Measurements from ENCODE around the gene CPSF3.

DNA sequence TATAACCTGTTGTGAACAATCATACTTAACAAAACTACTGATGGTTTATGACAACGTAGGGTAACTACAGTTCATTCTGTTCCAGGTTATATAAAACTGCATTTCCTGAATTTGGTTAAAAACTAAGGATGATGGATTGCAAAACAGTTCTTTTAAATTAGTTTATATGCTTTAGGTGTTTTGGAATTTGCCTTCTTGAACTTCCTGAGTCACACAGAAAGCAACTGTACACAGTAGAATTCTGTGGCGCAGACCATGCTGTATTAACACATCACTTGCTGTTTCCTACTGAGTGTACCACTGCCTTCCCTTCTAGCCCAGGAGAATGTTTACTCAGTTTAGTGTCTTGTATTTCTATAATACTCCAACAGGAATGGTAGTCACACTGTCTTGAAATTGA, 19.5 kb upstream of the CPSF3 start:
- TF ChIP-seq POLR2A (IDR thresholded peaks at IDR 0.05) (no peak), POLR2AphosphoS5 (IDR thresholded peaks at IDR 0.05) (no peak), EP300 (IDR thresholded peaks at IDR 0.05) (no peak)
- TF ChIP-seq, protein P1, sequence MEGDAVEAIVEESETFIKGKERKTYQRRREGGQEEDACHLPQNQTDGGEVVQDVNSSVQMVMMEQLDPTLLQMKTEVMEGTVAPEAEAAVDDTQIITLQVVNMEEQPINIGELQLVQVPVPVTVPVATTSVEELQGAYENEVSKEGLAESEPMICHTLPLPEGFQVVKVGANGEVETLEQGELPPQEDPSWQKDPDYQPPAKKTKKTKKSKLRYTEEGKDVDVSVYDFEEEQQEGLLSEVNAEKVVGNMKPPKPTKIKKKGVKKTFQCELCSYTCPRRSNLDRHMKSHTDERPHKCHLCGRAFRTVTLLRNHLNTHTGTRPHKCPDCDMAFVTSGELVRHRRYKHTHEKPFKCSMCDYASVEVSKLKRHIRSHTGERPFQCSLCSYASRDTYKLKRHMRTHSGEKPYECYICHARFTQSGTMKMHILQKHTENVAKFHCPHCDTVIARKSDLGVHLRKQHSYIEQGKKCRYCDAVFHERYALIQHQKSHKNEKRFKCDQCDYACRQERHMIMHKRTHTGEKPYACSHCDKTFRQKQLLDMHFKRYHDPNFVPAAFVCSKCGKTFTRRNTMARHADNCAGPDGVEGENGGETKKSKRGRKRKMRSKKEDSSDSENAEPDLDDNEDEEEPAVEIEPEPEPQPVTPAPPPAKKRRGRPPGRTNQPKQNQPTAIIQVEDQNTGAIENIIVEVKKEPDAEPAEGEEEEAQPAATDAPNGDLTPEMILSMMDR (IDR thresholded peaks at IDR 0.05): no peak
